Fibroblast of skin of back (primary cell): ENCODE measurements around the gene AUTS2.
A peak's percentile ranks its signal among the peaks of the same experiment; 100 is the strongest.

Experiments used
- DNase-seq: peaks from one replicate; pipeline ENCODE4 v3.0.0-alpha.2; 2013

The AUTS2 gene

DNA sequence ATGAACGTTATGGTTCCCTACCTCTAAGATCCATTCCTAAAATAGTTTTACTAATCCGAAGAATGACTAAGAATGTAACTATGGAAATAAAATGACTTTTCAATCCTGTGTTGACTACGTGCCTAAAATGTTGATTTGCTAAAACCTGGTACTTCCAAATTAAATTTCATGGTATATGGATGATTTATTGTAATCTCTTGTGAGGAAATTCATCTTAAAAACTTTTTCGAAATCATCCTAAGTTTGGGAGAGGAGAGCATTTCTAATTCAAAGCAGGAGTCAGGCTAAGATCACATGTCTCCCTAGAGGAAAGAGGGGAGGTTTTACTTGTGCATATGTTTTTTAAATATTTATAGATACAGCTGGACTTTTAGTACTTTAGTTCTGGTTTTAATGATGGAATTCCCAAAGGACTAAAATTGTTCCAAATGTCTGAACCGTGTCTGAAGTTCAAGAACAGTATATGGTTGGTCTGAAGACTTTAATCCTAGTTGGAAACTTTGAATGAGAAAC lies 483.9 kb downstream of the AUTS2 start:
- DNase-seq: peak; percentile 75

DNA sequence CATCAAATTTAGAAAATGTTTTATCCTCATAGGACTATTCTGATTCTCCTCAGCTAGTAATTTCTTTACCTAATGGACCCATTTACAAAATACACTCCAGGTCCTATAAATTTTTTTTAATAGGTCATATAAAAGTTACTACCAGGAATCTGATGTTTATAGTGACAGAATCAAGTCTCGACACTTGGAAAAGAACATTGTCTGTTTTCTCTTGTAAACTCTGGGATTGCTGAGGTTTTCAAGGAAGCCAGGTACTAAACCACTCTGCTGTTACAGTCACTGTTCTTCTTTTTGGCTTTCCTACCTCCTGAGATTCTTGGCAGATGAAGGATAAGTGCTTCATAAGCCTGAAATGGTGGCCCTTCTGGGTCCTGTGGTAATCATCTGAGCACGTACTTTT lies 493.1 kb downstream of the AUTS2 start:
- no peak for DNase-seq

DNA sequence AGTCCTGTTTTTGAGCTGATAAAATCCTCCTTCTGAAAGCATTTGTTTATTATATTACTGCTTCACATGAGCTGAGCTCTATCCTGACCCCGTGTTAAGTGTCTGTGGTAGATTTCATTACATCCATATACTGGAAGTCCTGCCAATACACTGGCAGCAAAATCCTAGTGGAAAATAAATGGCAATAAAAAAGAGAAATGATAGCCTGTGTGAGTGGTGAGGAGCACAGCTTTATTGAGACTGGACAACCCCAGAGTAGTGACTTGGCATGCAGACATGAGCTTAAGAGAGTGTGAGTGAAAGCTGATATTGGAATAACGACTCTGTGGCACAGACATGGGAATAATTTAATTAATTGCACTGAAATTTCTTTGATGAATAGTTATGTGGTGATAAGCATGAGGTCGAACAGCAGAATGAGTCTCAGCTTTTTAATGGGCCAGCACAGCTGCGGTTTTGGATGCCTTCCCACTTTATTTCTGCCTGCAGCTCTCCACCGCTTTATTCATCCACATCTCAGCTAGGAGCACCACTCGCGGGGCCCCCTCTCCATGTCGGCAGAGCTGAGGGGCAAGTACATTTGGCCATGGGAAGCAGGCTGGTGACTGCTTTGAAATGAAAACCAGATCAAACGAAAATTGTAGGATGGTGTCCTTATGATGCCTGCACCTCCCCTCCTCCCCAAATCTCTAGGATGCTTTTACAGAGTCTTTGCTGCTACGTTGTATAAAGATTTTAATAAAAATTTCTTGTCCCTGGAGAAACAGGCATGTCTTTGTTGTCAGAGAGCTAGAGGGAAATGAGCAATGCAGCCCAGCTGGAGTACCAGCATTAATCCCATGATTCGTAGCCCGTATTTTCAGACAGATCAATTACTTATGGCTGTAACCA lies 494.3 kb downstream of the AUTS2 start:
- peak; percentile 74 for DNase-seq

DNA sequence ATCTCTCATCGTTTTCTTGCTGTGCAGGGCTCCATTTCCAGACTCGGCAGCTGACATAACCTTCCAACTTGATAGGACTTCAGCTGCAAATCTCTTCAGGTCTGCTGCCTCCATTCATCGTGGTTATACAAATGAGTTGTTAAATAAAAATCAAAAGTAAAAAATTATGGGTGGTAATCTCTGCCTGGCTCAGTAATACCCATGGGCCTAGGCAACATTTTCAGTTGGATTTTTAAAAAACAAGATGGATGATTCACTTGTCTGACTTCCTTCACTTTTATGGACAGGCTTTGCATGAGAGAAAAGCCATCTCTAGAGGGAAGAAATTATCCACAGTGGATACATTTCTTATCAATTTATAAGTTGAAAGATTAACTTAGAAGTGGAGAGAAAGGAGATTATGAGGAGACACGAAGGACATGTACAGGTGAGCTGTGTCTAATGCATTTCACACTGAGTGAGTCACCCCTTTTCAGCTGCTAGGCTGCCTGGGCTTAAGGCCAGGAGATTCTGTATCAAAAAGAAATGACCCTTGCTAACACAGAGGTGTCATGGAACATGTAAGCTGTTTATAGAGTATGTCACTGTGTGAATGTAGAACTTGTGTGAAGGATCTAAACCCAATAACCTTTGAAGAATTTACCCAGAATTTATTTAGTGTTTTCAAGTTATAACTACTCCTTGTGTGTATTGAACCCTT lies 495.1 kb downstream of the AUTS2 start:
- DNase-seq: peak; percentile 21

DNA sequence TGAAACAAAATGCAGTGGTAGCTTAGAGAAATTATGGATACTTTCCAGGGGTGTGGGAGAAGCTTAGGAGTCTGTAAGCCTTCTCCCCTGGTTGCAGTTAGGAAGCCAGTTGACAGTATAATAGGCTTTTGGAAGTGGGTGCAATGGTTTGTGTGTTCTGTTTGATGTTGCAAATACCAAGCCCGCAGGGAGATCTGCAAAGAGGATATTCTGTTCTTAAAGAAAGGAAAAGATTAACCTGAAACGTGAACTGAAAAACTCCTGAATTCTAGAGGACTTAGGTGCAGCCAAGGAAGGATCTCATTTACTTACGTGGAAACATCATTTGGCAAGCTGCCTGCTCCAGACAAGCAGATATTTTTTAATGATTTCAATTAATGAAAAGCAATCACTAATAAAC lies 496.6 kb downstream of the AUTS2 start:
- DNase-seq: no peak

DNA sequence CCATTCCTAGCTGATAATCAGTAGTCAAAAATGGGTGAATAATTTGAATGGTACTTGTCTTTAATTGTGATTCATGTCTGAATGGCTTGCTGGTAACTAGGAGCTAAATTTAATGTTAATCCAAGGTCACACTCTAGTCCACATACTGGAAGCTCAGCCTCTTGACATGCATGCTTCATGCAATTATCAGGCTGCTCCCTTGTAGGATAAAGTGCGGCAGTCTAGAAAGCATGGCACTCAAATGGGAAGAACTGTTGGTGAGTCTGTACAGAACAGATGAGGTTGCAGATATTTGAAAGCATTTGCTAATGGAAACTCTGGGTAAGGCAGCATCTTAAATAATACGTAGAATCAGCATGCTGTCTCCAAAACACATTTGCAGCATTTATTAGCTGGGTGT lies 499.4 kb downstream of the AUTS2 start:
- no peak for DNase-seq

DNA sequence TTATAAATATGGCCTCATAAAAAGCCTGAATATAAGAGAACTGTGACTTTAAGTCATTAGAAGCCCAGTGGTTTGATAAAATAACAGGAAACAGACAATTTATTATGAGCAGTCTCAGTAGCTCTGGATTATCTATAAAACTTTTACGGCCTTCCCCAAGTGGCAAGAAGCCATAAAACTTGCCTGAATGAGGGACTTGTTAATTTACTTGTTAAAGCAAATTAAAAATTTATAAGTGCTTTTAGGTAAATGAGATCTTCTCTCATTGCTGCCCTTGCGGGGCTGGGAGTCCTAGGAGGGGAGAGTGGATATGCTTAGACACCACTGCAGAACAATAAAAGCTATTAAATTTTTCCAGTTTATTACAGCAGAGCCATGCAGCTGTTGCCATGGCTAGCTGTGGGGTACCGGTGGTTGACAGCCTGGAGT lies 499.9 kb downstream of the AUTS2 start:
- no peak for DNase-seq

DNA sequence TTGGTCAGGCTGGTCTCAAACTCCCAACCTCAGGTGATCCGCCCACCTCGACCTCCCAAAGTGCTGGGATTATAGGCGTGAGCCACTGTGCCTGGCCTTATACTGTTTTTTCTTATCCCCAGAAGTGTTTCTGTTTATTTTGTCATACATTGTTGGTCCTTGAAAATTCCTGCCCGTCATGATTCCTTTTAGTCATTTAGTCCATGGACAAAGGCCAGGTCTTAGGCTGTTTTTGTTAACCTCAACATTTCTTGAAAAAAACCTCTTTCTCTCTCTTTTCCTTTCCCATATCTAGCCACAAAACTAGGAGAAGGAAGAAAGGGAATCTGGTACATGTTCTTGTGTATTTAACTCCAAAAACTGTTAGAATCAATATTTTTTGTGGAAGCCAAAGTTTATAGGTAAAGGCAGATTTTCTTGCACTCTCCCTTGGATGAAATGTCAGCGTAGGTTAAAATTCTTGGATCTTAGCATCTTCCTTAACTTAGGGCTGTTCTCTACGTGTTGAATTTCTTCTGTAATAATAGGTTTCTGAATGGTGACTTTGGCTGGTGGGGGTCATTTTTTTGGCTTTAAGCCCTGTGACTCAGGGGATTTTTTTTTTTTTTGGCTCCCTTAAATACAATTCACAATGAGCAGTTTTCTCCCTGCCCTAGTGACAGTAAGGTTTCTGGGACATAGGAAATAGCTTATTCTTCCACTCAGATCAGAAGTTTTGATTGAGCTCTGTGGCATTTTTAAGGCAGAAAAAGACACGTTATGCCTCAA lies 500.8 kb downstream of the AUTS2 start:
- peak; percentile 40 for DNase-seq

DNA sequence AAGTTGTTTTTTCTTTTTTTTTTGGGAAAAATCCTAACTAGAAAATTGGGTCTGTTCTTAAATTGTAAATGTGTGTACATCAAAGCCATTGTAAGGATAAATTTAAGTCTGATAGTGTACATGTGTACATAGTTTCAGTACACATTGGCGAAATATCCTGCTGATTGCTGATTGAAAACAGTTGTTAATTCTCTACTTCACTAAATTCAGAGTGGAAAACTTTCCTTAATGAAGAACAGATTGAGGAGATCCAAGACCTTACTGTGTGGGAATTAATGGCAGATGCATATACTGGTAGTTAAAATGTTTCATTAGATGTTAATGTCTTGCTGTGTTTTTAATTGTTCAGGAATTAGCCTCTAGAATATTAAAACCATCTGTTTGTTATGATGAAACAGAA lies 506.0 kb downstream of the AUTS2 start:
- DNase-seq: no peak

DNA sequence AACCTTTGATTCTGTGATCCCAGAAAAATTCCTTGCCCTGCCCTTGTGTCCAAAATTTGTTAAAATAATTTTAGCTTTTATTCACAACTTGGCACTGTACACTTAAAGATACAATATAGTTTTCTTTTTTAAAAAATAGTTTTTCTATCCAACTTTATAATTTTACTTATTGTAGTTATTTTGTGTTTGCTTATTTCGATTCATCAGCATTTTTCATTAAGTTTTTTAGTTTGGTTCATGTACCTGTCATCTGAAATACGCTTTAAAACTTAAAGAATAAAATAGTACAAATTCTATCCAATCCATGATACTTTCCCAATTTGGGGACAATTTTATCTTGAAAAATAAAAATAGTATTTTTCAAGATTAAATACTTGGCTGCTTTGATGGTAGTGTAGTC lies 514.8 kb downstream of the AUTS2 start:
- DNase-seq: no peak

DNA sequence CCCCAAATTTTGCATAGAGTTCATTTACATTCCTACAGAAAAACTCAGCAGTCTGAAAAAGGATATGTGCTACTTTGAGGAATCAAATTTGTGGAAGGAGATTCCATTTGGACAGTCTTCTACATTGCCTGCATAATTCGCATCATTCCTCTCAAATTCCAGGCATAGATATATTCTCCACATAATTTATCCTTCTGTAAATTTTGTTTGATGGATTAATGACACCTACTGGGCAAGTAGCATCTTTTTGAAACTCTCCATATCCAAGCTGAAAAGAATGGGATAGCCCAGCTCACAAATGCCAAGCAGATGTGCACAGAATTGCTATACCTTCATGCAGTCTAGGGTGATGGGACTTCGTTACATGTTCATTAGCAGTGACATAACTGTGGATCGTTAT lies 515.3 kb downstream of the AUTS2 start:
- peak; percentile 75 for DNase-seq

DNA sequence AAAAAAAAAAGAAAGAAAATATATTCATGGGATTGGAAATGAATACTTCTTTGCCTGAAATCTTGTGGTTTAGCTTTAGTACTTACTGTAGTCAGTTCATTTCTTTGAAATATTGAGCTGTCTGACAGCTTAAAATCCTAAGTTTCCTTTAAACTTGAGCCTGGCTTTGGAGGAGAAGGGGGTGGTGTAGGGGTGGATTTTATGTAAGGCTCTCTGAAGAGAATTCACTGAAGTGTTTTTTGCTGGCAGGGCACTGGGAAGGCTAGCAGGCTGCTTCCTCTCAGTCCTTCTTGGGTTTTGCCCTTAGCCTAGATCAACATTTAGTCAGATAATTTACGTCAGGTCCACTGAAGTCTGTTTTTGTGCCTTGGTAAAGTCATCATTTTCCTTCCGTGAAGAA lies 516.5 kb downstream of the AUTS2 start:
- DNase-seq: no peak

DNA sequence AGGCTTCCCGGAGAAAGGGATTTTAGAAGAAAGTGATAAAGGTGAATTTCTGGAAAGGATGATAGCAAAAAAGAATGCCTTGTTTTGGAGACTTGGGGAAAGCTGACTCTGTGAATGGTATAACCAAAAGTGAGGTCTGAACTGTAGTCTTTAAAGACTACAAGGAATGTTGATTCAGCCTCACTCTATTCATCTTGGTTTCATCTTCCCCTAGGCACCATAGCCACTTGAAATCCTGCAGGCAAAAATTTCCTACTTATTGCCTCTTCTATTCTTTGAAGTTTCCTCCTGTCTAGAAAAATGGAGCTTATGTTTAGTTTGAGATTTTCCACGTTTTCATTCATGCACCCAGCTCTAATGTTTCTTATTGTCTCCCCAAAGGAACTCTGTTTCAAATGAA lies 518.0 kb downstream of the AUTS2 start:
- no peak for DNase-seq

DNA sequence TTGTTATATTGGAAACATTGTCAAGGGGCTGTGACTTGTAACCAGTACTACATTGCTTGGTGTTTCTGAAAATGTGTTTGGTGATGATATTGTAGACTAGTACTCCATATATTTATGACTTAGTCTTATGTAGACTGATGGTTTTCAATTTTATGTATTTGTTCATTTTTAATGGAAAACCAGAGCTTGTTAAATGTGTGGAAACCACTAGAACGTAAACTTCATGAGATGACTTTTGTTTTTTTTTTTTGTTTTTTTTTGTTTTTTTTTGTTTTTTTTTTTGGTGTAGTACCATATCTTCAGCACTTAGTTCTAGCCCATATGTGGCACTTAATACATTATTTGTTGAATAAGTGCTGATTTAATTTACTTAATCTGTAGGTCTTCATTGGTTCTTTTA lies 518.6 kb downstream of the AUTS2 start:
- DNase-seq: no peak

DNA sequence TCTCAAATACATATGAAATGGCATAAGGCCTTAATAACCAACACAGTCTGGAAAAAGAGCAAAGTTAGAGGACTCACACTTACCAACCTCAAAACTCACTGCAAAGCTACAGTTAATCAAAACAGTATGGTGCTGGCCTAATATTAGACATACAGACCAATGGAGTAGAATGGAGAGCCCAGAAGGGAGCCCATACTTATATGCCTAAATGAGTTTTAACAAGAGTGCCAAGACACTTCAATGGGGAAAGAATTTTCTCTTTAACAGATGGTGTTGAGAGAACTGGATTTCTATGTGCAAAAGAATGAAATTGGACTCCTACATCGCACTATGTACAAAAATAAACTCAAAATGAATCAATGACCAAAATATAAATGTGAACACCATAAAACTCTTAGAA lies 522.6 kb downstream of the AUTS2 start:
- DNase-seq: no peak

DNA sequence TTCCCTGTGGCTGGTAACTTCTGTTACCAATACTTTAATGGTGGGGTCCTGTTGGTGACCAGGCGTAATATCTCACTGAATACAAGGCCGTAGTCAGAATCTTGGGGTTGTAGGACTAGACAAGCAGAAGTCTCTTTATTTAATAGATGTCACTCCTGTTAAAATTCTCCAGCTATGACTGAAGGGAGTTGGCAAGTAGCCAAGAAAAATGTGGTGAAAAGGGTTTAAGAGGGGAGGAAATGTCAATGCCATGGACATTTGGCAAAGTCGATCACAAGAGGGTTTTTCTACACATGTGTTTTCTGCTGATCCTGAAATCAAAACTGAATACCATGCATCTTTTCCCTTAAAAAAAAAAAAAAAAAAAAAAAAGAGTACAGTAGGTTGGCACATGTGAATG lies 533.5 kb downstream of the AUTS2 start:
- DNase-seq: peak; percentile 60

DNA sequence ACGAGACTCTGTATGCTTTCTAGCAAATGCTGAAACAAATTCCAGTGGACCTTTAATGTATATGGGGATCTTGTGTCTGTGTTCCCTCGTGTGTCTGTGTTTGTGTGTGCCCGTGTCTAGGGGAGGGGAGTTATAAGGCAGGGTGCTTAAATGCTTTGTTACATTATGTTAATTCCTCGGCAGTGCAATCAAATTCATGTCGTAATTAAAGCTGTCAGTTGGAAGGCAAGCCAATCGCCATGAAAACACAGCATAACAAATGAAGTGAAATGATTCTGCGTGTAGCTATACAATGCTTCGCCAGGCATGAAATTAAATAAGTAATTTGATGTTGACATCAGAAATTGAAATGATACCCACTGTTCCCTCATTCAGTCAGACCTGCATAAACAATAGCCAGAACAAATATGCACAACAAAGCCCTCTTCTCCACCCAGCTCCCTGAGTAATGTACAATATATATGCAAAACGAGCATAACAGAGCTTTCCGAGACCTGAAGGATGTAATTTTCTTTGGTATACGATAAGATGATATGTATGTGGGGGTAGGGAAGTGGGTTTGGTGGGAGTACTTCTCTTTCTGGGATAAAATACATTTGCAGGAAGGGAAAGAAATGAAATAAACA lies 534.1 kb downstream of the AUTS2 start:
- no peak for DNase-seq

DNA sequence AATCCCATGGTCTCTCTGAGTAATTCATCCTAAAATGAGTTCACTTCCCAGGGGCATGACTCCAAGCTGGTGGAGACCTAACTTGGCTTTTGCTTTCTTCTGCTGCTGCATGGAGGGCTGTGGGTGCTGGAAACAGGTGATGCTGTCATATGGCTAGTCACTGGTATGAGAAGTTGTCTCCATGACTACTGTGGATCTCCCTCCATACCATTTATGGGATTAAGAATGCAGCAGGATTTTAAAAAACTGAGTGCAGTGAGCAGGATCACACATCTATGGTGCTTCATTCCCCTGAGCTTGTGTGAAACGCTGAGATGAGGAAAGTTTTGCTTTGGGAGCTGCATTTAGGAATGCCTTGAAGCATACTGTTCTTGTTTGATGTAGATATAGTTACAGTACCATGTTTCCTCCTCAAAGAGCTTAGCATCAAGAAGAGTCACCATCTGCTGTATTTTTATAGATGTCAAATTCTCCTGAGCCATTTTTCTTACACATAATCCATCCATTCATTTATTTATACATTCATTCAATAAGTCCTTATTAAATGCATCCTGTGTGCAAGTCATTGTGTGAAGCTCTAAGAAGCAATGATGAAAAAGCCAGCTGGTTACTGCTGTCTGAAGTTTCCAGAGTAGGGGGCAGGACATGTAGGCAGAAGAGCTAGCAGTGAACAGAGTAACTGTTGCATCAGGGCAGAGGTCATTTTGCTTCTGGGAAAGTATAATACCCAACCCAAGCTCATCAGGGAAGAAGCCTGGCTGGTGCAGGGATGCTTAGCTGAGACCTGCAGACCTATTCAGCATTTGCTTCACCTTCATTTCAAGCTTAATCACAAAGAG lies 534.8 kb downstream of the AUTS2 start:
- DNase-seq: peak; percentile 27

DNA sequence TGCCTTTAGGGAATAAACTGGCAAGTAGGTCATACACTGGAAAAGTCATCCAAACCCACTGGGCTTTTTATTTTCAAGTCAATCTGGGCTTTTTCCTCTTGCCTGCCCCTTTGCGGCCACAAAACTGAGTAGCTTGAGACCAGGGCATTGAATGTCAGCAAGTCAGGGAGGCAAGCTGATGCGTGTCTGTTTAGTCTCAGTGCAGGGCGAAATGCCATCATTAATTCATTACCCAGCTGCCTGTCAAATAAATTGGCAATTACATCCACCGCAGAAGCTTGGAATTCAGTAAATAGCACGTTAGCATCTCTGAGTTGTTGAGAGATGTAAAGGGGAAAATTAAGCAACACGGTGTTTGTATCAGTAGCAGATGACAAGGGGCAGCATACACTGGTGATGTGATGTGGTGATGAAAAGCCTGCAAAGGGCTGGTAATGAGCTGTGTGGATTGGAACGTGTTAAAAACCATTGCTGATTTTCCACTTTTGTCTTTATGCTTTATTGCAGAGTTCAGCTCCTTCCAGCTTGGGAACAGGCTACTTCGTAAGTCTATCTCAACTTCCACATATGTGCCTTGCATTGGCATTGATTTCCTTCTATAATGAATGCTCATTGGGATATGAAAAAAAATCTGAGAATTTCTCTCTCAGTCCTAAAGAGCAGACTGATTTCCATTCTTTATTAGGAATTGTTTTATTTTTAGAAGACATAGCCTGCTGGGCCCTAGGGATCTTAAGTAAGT lies 535.9 kb downstream of the AUTS2 start:
- DNase-seq: no peak

DNA sequence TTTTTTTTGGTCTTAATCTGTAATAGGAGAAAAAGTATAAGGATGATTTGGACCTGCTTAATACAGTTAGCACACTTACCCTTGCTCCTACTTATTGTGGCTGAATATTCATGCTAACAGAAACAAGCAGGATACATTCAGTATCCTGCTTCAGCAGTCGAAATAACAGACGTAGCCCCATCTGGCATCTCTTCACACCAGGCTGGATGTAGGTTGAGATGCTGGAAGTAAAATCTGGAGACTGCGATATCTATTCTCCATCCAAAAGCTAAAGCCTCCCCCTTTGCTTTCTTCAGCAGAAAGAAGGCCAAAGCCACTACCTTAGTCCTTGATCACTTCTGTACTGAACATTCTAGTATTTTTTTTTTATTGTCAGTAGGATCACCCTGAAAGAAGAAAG lies 537.4 kb downstream of the AUTS2 start:
- no peak for DNase-seq

DNA sequence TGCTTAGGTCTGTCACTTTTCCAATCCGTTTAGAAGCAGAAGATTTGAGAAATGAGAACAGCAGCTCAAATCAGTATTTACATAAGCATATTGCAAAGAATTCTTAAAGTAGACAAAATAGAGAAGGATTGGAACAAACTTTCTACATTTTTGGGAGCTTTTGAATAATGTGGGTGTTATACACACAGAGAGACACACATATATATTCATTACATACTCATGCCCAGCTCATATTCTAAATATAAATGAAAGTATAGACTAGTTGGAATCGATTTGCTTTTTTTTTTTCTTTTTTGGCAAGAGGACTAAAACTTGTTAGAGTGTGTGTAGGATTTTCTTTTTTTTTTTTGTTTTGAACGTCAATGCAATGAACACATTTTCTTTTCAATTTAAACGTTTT lies 538.9 kb downstream of the AUTS2 start:
- no peak for DNase-seq
